HS-5 (cell line): ENCODE data around the gene TMEM52.

Experiments
- DNase-seq: peaks from one replicate; pipeline ENCODE4 v3.0.0-alpha.2; 2012; ENCODE audit warnings: low read depth

TMEM52 gene

GRCh38 chr1:1926886-1927660 lies 8.0 kb upstream of the TMEM52 start:
- no peak for DNase-seq

DNA sequence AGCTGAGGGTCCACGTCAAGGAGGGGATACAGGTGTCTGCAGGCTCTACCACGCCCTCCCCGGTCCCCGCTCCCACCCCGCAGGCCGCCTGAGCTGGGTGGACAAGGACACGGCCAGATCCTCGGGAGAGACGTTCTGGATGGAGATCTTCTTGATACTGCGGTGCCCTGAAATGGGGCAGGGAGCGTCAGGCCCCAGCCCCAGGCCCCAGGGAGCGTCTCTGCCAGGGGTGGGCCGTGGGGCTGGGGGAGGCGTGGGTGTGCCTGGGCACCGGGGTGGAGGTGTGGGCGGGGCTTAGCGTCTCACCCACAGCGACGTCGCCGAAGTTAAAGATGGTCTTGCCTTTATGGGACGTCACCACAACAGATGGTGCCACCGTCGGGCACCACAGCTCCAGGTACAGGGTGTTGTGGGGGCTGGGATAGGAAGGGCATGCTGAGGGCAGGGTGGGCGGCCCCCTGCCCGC lies 7.3 kb upstream of the TMEM52 start:
- DNase-seq = no peak

GRCh38 chr1:1925437-1926345 lies 6.6 kb upstream of the TMEM52 start:
- DNase-seq = no peak

DNA sequence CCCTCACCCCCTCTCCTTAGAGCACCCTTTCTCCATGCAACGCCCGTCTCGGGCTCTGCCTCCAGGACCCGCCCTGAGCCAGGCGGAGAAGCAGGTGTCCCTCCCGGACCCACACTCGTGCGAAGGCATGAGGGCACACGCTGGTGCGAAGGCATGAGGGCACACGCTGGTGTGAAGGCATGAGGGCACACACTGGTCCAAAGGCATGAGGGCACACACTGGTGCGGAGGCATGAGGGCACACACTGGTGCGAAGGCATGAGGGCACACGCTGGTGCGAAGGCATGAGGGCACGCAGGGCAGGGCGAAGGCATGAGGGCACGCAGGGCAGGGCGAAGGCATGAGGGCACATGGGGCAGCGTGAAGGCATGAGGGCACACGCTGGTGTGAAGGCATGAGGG lies 5.8 kb upstream of the TMEM52 start:
- DNase-seq = no peak

- no peak for DNase-seq
These were observed 5.3 kb upstream of the TMEM52 start for GRCh38 chr1:1924386-1924785.

DNA sequence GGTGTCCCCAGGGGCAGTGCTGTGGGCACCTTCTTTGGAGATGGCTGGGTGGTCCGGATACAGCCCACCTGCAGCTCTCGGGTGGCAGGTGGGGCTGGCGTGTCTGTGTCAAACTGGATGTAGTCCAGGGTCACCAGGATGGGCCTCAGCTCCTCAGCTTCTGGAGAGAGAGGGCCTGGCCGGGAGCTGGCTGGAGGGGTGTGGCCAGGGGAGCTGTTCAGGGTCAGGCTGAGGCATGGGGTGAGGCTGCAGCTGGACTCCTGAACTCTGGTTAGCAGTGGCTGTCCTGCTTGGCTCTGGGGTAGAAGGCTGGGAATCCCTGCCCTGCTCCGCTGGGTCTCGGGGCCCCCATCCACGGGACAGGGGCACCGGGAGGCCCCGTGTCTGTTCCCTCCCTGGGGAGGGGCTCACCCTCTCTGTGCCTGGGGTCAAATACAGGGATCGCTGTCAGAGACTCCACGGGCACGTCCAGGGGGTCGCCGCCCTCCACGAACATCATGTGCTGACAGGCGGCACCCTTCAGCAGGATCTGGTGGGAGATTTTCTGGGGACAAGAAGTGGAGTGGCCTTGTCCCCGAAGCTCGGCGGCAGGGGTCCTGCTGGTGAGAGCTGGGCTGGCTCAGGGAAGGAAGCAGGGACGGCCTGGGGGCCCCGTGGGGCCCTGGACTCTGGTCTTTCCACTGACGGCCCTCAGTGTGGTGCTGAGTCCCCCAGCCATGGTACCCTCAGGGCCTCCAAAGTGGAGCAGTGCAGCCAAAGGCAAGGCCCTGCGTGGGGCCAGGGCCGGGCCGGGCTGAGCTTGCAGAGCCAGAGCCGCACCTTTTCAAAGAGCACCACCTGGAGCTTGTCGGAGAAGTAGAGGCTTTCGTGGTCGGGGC lies 4.1 kb upstream of the TMEM52 start:
- no peak for DNase-seq

GRCh38 chr1:1922702-1922955 lies 3.5 kb upstream of the TMEM52 start:
- DNase-seq = no peak

GRCh38 chr1:1921901-1922701 lies 3.0 kb upstream of the TMEM52 start:
- DNase-seq = no peak

DNA sequence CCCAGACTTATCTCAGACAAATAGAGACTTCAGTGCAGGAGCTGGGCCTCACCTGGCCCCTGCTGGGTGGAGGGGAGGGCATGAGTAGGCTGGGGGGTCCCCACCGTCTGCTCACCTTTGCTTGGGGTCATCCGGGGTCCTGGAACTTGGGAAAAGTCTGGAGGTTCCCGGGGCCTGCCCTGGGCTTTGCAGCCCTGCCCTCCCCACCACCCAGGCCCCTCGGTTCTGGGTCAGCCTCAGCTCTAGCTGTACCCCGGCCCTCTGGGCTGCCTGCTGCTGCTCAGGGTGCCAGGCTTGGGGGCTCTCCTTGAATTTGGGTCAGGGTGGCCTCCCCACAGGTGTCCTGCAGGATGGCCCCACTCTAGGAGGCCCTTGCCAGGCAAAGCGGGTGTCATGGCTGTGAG lies 2.4 kb upstream of the TMEM52 start:
- no peak for DNase-seq

DNA sequence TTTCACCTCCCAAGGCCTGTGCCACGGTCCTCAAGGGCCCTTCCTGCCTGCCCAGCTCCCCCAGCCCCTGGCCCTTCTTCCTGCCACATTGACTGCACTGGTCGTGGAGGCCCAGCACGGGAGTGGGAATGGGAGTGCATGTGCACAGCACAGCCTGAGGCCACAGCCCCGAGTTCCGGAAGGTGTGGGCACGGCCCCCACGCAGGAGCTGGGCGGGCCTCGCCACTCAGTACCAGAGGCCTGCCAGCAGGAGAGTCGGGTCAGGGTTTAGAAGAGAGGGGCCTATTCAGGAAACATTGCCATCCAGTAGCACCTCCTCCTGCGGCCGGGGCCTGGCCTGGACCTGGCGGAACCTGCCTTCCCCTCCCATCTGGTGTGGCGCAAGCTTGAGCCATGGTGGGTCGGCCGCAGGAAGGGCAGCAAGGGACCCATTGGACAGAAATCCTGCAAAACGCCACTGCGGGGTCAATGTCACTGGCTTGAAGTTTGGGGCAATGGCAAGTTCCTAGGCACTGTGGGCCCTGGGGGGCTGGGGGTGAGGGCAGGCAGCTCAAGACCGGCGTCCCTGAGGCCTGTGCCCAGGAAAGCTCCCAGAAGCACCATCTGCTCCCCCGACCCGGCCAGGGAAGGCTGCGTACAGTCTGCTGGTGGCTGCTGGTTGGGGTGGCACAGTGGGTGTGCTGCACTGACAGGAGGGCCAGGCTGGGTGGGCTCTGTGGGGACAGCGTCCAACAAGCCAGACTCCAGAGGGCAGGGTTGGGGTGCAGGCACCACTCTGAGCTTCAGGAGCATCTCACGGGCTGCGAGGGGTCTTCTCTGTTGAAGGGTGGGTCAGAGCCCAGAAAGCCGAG lies 1.8 kb upstream of the TMEM52 start:
- no peak for DNase-seq

DNA sequence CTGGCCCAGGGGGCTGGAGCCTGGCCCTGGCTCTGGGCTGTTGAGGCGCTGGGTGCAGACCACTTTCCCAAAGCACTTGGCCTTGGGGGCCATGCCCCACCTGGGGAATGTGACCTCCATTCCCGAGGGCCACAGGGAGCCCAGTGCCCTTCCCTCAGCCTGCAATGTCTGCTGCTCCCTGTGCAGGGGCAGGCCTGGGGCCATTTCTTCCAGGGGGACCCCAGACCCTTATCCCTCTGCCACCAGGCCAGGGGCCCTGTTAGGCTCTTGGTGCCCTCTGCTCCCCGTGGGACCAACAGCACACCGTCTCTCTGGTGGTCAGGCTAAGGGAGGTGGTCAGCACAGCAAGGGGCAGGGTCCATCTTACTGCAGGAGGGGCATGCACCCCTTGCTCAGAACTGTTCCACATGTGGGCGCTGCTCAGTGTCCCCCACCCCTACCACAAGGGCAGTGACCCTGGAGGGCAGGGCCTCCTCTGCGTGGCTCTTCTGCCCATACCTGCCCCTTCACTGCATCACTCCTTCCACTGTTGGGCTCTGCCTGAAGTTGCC lies 1.1 kb upstream of the TMEM52 start:
- no peak for DNase-seq

GRCh38 chr1:1919304-1920056 lies 401 bp upstream of the TMEM52 start:
- DNase-seq = peak; percentile 67

DNA sequence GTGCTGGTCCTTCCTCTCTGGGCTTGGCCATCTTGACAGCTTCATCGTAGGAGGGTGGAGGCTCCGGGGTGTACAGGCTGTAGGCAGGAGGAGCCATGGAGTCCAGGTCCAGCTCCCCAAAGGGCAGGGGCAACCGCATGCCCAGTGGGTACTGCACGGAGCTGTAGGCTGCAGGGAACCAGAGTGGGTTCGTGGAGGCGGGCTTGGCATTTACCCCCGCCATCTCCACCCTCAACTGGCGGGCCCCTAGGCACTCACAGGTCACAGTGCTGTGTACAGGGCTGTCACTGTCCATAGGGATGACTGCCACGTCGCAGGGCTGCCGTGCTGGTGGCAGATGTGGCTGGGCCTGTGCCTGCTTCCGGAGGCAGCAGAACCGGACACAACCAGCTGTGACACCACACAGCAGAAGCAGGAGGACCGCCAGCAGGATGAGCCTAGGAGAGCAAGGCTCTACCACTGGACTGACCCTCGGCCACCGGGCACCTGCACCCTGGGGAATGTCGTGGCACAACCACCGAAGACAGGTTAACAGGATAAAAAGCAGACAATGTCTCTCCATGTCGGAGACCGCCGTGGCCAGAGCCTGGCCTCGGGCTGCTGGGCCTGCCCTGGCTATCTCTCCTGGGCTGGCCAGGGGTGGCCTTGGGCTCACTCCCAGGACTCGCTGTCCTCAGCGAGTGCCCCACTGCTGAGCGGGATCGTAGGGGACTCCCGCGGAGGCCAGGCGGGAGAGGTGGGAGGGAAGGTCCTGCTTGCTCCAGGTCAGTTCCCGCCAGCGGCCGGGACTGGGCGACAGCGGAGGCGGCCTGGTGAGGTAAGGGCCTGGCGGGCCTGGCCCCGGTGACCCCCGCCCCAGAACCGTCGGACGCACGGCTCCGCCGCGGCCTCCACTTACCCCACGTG lies 831 bp downstream of the TMEM52 start:
- no peak for DNase-seq

DNA sequence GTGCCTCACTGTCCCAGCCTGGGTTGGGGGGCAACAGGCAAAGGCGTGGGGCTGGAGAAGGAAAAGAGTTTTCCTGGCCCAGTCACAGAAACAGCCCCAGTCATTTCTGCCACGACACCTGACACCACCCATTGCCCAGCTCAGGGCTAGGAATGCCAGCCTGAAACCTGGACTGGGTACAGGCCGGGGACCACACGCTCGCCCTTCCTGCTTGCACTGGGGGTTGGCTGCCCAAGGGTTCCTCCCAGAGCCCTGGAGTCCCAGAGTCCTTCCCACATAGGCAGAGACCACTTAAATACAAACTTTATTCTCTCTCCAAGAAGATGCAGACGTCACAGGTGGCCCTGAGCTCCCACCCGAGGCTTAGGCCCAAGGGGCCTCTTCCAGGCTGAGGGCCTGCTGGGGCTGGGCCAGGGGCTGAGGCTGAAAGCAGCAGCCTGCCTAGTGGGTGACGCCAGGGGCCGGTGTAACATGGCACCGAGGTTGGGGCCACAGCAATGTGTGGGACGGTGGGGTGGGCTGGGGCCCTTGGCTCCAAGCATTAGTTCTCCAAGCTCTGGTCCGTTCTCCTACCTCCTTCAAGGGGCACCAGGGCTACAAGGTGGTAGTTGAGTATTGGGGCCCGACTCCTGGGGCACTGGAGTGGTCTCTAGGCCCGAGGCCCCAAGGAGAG lies 1.6 kb downstream of the TMEM52 start:
- DNase-seq = no peak

GRCh38 chr1:1916851-1917251 lies 2.2 kb downstream of the TMEM52 start:
- DNase-seq = no peak

- no peak for DNase-seq
These were observed 2.9 kb downstream of the TMEM52 start for GRCh38 chr1:1915911-1916840.
